H1 (cell line): ENCODE measurements around the gene ACAD11.

ENCODE experiments used
- BACH1 ChIP-seq: IDR thresholded peaks from 2 replicates; pipeline ENCODE4 v1.6.1; 2012; ENCODE audit warnings: low read length, improper control_type of control experiment
- CEBPB ChIP-seq: IDR thresholded peaks from 2 replicates; pipeline ENCODE4 v1.6.1; 2012; ENCODE audit warnings: low read depth, low read length
- EP300 ChIP-seq, 2 experiments: IDR thresholded peaks; 1 replicate in 1 of 2; 2 replicates in 1 of 2; pipeline ENCODE4 v1.6.1; 2011 to 2012; ENCODE audit warnings: low read depth in 2 of 2, low read length in 2 of 2, mild to moderate bottlenecking in 2 of 2, borderline replicate concordance in 1 of 2, inconsistent platforms in 1 of 2, moderate library complexity in 1 of 2
- EZH2 ChIP-seq: fragments of 200-600 bp; sonication (generic); IDR thresholded peaks from 2 replicates; pipeline ENCODE4 v1.7.1; 2012; ENCODE audit warnings: low read depth, mild to moderate bottlenecking, moderate library complexity, low read length, inconsistent platforms; ENCODE audit not compliant: severe bottlenecking
- POLR2AphosphoS5 ChIP-seq: IDR thresholded peaks from 2 replicates; pipeline ENCODE4 v1.6.1; 2011; ENCODE audit warnings: low read depth, low read length
- TAF1 ChIP-seq: IDR thresholded peaks from 2 replicates; pipeline ENCODE4 v1.6.1; 2011; ENCODE audit warnings: mild to moderate bottlenecking, low read depth, low read length
- TF ChIP-seq, protein P1 (sequence below), 3 experiments: IDR thresholded peaks; 1 replicate in 2 of 3; 2 replicates in 1 of 3; pipeline versions ENCODE4 v1.5.1 to v1.6.1; 2011; ENCODE audit warnings: low read length in 3 of 3, mild to moderate bottlenecking in 3 of 3, inconsistent platforms in 2 of 3, low read depth in 1 of 3, moderate library complexity in 1 of 3; ENCODE audit not compliant: insufficient read depth in 1 of 3; ENCODE audit errors: control extremely low read depth in 1 of 3

DNA sequence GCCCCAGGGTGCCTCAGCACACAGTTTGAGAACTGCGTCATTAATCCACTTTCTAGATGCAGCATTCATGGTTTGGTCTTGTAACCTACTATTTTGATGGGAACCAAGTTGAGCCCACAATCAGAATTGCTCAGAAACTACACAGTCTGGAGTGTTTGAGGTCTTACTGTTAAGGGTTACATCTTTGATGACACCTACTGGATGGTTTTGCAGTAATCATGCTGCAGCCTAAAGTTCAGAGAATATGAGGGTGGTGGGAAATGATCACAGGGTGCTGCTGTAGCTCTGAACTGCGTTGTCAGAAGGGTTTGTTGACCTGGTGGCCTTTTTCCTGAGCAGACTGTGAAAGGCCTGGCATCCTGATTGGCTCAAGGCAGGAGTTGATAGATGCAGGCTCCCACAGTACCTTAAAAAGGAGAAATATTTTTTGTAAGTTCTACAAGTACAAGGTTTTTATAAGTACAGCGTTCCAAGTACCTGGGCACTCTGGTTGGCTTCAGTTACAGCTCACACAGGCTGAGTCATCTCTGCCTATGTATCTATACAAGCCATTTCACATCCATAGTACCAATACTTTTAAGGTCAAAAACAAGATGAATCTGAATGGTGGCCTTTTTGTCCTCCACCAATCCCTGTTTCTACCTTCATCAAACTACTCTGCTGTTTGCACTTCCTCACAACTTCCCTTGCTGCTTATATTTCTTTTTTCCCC is 123.0 kb downstream of the ACAD11 start:
- TF ChIP-seq CEBPB (no peak), EZH2 (no peak), POLR2AphosphoS5 (no peak), EP300 (IDR thresholded peaks at IDR 0.05; ENCODE audit: borderline replicate concordance in 1 of 2, low read depth in 2 of 2, low read length in 2 of 2) (no peak), TAF1 (no peak), BACH1 (no peak)
- TF ChIP-seq, protein P1, sequence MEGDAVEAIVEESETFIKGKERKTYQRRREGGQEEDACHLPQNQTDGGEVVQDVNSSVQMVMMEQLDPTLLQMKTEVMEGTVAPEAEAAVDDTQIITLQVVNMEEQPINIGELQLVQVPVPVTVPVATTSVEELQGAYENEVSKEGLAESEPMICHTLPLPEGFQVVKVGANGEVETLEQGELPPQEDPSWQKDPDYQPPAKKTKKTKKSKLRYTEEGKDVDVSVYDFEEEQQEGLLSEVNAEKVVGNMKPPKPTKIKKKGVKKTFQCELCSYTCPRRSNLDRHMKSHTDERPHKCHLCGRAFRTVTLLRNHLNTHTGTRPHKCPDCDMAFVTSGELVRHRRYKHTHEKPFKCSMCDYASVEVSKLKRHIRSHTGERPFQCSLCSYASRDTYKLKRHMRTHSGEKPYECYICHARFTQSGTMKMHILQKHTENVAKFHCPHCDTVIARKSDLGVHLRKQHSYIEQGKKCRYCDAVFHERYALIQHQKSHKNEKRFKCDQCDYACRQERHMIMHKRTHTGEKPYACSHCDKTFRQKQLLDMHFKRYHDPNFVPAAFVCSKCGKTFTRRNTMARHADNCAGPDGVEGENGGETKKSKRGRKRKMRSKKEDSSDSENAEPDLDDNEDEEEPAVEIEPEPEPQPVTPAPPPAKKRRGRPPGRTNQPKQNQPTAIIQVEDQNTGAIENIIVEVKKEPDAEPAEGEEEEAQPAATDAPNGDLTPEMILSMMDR (IDR thresholded peaks at IDR 0.05; ENCODE audit: control extremely low read depth in 1 of 3, insufficient read depth in 1 of 3, low read depth in 1 of 3, low read length in 3 of 3): no peak
